ENCODE data around the gene SGK1. TPM values are rescaled to one million over a fixed set of nuclear protein-coding genes. Genes with fewer than 3 reads are reported as not detected.

Gene SGK1
- total and polyA plus RNA-seq, 10 donors = 12.3 to 80.1 (median 51.4) TPM

DNA sequence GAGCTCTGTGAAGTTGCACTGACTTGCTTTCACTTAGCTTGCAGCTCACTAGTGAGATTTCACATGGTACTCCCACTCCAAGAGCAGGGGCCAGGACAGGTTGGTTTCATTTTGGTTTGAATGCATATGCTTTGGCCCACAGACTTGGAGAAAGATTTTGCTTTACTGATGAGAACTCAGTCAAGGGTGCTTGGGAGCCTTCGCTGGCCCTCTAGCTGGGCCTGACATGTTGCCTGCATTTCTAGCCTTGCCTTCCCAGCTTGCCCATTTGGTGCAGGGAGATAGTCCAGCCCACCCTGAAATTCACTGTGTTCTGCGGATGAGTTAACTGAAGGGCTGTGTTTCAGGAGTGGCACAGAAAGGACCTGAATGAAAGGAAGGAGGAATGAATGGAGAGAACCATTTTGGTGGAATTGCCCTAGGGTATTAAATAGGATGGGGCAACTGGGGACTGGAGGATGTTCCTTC lies 1.9 kb downstream of the SGK1 start:
- Histone ChIP-seq H3K4me1 (peaks cover 0 to 21% (median 14%) of the 10 kb centered on the region in 6 donors), H3K36me3 (no peaks in the 10 kb centered on the region), H3K9me3 (peaks cover 0 to 11% (median 5%) of the 10 kb centered on the region in 8 donors), H3K27me3 (replicated peaks in 1 of 7) (peaks cover 0 to 26% (median 15%) of the 10 kb centered on the region in 7 donors), H3K27ac (no peak overlapping the region), H3K4me3 (no peak overlapping the region)
- intact Hi-C loops (cut with DNase I; ENCODE audit: low total_unique reads) = no loop called here
- no peak for DNase-seq
- TF ChIP-seq CTCF (IDR thresholded peaks at IDR 0.05 in 8 of 11, conservative IDR thresholded peaks at IDR 0.05 in 3 of 11) (no peak), POLR2A (IDR thresholded peaks at IDR 0.05) (no peak), POLR2AphosphoS5 (IDR thresholded peaks at IDR 0.05) (no peak)
- 91 to 98% (median 95%) methylated on average over 2 of the region's 2 CpGs for WGBS, 5 donors

- Histone ChIP-seq H3K4me1 (peaks cover 0 to 21% (median 14%) of the 10 kb centered on the region in 6 donors), H3K9me3 (peaks cover 0 to 10% (median 4%) of the 10 kb centered on the region in 8 donors), H3K27me3 (replicated peaks in 1 of 7) (peaks cover 0 to 26% (median 15%) of the 10 kb centered on the region in 7 donors), H3K27ac (no peak overlapping the region), H3K36me3 (no peaks in the 10 kb centered on the region), H3K4me3 (no peak overlapping the region)
- intact Hi-C loops (cut with DNase I; ENCODE audit: low total_unique reads) = no loop called here
- DNase-seq = no peak
- 92 to 97% (median 95%) methylated on average over 1 of the region's 1 CpG for WGBS, 5 donors
- TF ChIP-seq POLR2A (IDR thresholded peaks at IDR 0.05) (no peak), CTCF (IDR thresholded peaks at IDR 0.05 in 8 of 11, conservative IDR thresholded peaks at IDR 0.05 in 3 of 11) (no peak), POLR2AphosphoS5 (IDR thresholded peaks at IDR 0.05) (no peak)
Measured at GRCh38 chr6:134315189-134315588, 2.7 kb downstream of the SGK1 start.

- DNase-seq = no peak
Measured at GRCh38 chr6:134314006-134314821, 3.7 kb downstream of the SGK1 start.

More at GRCh38 chr6:134314006-134314821, 3.7 kb downstream of the SGK1 start:
- no peak overlapping the region for H3K4me3 ChIP-seq
- H3K4me1 ChIP-seq = peaks cover 0 to 22% (median 14%) of the 10 kb centered on the region in 6 donors
- intact Hi-C loops (cut with DNase I; ENCODE audit: low total_unique reads) = no loop called here
- TF ChIP-seq CTCF (IDR thresholded peaks at IDR 0.05 in 8 of 11, conservative IDR thresholded peaks at IDR 0.05 in 3 of 11) = no peak
- no peak for TF ChIP-seq POLR2AphosphoS5 (IDR thresholded peaks at IDR 0.05)
- TF ChIP-seq POLR2A (IDR thresholded peaks at IDR 0.05) = no peak
- H3K36me3 ChIP-seq = no peaks in the 10 kb centered on the region
- H3K9me3 ChIP-seq = peaks cover 0 to under 1% (median 0%) of the 10 kb centered on the region in 8 donors
- peaks cover 0 to 26% (median 15%) of the 10 kb centered on the region in 7 donors for H3K27me3 ChIP-seq (replicated peaks in 1 of 7)
- H3K27ac ChIP-seq = no peak overlapping the region
- WGBS, 5 donors = 89 to 97% (median 93%) methylated on average over 4 of the region's 4 CpGs
